DMS114 treated with DMSO at 0.1 percent for 48 hours (cell line): ENCODE results near the gene SIK2.
"Not testable (repeated sequence)": the region's sequence is repeated elsewhere in the genome, so short reads cannot be mapped to it uniquely, and the experiment has no call there.

Source experiments
- DNase-seq: peaks from one replicate; lab custom pipeline; 2025; ENCODE audit not compliant: unreplicated experiment; lab: John Stamatoyannopoulos, UW

Gene SIK2

GRCh38 chr11:111694851-111695250, 92.6 kb downstream of the SIK2 start:
- DNase-seq, result no peak

GRCh38 chr11:111696556-111696955, 94.3 kb downstream of the SIK2 start:
- DNase-seq, result no peak

- no peak for DNase-seq
Measured at GRCh38 chr11:111697933-111698371, 95.7 kb downstream of the SIK2 start.

GRCh38 chr11:111698852-111699559, 96.8 kb downstream of the SIK2 start:
- DNase-seq, result no peak

- DNase-seq, result no peak
Measured at GRCh38 chr11:111699579-111700156, 97.4 kb downstream of the SIK2 start.

- no peak for DNase-seq
Measured at GRCh38 chr11:111700162-111700561, 97.9 kb downstream of the SIK2 start.

GRCh38 chr11:111702623-111703022, 100.4 kb downstream of the SIK2 start:
- no peak for DNase-seq

- DNase-seq, result no peak
Measured at GRCh38 chr11:111703576-111703975, 101.3 kb downstream of the SIK2 start.

- no peak for DNase-seq
Measured at GRCh38 chr11:111707039-111707690, 104.9 kb downstream of the SIK2 start.

GRCh38 chr11:111707691-111708067, 105.4 kb downstream of the SIK2 start:
- no peak for DNase-seq

- no peak for DNase-seq
Measured at GRCh38 chr11:111714522-111714921, 112.3 kb downstream of the SIK2 start.

- no peak for DNase-seq
Measured at GRCh38 chr11:111715142-111715816, 113.0 kb downstream of the SIK2 start.

GRCh38 chr11:111717660-111718059, 115.4 kb downstream of the SIK2 start:
- DNase-seq, result not testable (repeated sequence)

- DNase-seq, result no peak
Measured at GRCh38 chr11:111718436-111718835, 116.2 kb downstream of the SIK2 start.

GRCh38 chr11:111718859-111719258, 116.6 kb downstream of the SIK2 start:
- DNase-seq, result no peak

GRCh38 chr11:111719379-111719778, 117.1 kb downstream of the SIK2 start:
- no peak for DNase-seq

- DNase-seq, result no peak
Measured at GRCh38 chr11:111720801-111721494, 118.7 kb downstream of the SIK2 start.

GRCh38 chr11:111722501-111722900, 120.3 kb downstream of the SIK2 start:
- DNase-seq, result no peak

- no peak for DNase-seq
Measured at GRCh38 chr11:111723595-111723994, 121.3 kb downstream of the SIK2 start.

- DNase-seq, result no peak
Measured at GRCh38 chr11:111724615-111725129, 122.4 kb downstream of the SIK2 start.

- DNase-seq, result no peak
Measured at GRCh38 chr11:111725621-111726020, 123.4 kb downstream of the SIK2 start.
